Panc1 (cell line): Measurements from ENCODE around the gene TEDC1. TPM values are rescaled to one million over a fixed set of nuclear protein-coding genes. Genes with fewer than 3 reads are reported as not detected.

Source experiments
- ATAC-seq: fragments of 200-7000 bp; cut with Tn5 transposase; 2 replicates; pipeline ENCODE4 v1.9.1; 2020; ENCODE audit warnings: mild to moderate bottlenecking, moderate library complexity
- BruUV-seq: library from RNA; stranded (reverse); fragments of 400-500 nt; replicated peaks from 2 replicates; lab custom pipeline; 2021; lab: Mats Ljungman, UMichigan
- CTCF ChIA-PET: fragments of 300-600 bp; sonication (Branson Sonifier 250); formaldehyde crosslinking; loops from one replicate; lab custom pipeline; 2022; ENCODE audit warnings: antibody characterized with exemption; lab: Charles Lee
- POLR2A ChIA-PET: fragments of 300-600 bp; sonication (Branson Sonifier 250); formaldehyde crosslinking; loops from one replicate; lab custom pipeline; 2022; ENCODE audit warnings: antibody characterized with exemption; lab: Charles Lee
- DNase-seq: peaks from one replicate; pipeline ENCODE4 v3.0.0-alpha.2; 2010; ENCODE audit warnings: low read depth, low spot score
- H3K27ac ChIP-seq: 2 replicates; pipeline ENCODE4 v1.5.1; 2011; ENCODE audit warnings: mild to moderate bottlenecking, low read length, inconsistent platforms
- H3K27me3 ChIP-seq: fragments of 200-500 bp; sonication (Bioruptor generic); 2 replicates; pipeline ENCODE4 v1.6.0; 2014; ENCODE audit warnings: low read length, inconsistent platforms; ENCODE audit not compliant: control insufficient read depth, insufficient read depth
- H3K36me3 ChIP-seq: fragments of 200-500 bp; sonication (Bioruptor generic); 2 replicates; pipeline ENCODE4 v1.5.1; 2014; ENCODE audit warnings: inconsistent platforms, mild to moderate bottlenecking, low read length, moderate library complexity; ENCODE audit not compliant: control insufficient read depth, insufficient read depth
- H3K4me1 ChIP-seq: 2 replicates; pipeline ENCODE4 v1.5.1; 2011; ENCODE audit warnings: inconsistent platforms, mild to moderate bottlenecking, low read length, moderate library complexity; ENCODE audit not compliant: control insufficient read depth, insufficient read depth
- H3K4me3 ChIP-seq, 2 experiments: 2 replicates each; pipeline ENCODE4 v1.5.1; 2011 to 2012; ENCODE audit warnings: low read depth in 2 of 2, low read length in 2 of 2, mild to moderate bottlenecking in 2 of 2, inconsistent platforms in 1 of 2, moderate library complexity in 1 of 2
- H3K9me3 ChIP-seq: fragments of 200-500 bp; sonication (Bioruptor generic); 2 replicates; pipeline ENCODE4 v1.5.1; 2014; ENCODE audit warnings: low read depth, mild to moderate bottlenecking, inconsistent platforms, low read length, moderate library complexity; ENCODE audit not compliant: control insufficient read depth, insufficient read depth
- POLR2AphosphoS5 ChIP-seq: IDR thresholded peaks from 2 replicates; pipeline ENCODE4 v1.6.1; 2012; ENCODE audit warnings: mild to moderate bottlenecking, low read depth, low read length, moderate library complexity
- SIN3A ChIP-seq: IDR thresholded peaks from 2 replicates; pipeline ENCODE4 v1.6.1; 2012; ENCODE audit warnings: low read depth, mild to moderate bottlenecking, low read length, moderate library complexity, borderline replicate concordance; ENCODE audit not compliant: insufficient read depth
- TCF7L2 ChIP-seq: IDR thresholded peaks from 2 replicates; pipeline ENCODE4 v1.6.1; 2011; ENCODE audit warnings: mild to moderate bottlenecking, low read depth, low read length, inconsistent platforms
- in situ Hi-C: cut with HindIII; loops from 2 replicates; pipeline ENCODE4 v1.10.0; 2016; ENCODE audit warnings: low sequenced_read_pairs, low pct_unique_long_range_greater_than_20kb
- intact Hi-C: fragments of 100-400 bp; cut with micrococcal nuclease; formaldehyde crosslinking; loops from one replicate; pipeline ENCODE4 v1.10.0; 2022; ENCODE audit not compliant: unreplicated experiment
- total RNA-seq: library from RNA; stranded (reverse); gene quantifications from one replicate; pipeline ENCODE4 v1.2.1, GENCODE V29; 2021; ENCODE audit not compliant: unreplicated experiment
- TF ChIP-seq, protein P1 (sequence below), 2 experiments: IDR thresholded peaks; 2 replicates each; pipeline ENCODE4 v1.6.1; 2011 to 2012; ENCODE audit warnings: low read depth in 2 of 2, control low read depth in 1 of 2, low read length in 1 of 2, mild to moderate bottlenecking in 1 of 2, moderate library complexity in 1 of 2; ENCODE audit not compliant: insufficient read depth in 1 of 2
- TF ChIP-seq, protein P2 (sequence below): fragments of 450-650 bp; IDR thresholded peaks from 2 replicates; pipeline ENCODE4 v1.5.1; 2017; ENCODE audit warnings: mild to moderate bottlenecking

The TEDC1 gene
- total RNA-seq, 1 experiment from 2014 or later: 47.8 TPM

DNA sequence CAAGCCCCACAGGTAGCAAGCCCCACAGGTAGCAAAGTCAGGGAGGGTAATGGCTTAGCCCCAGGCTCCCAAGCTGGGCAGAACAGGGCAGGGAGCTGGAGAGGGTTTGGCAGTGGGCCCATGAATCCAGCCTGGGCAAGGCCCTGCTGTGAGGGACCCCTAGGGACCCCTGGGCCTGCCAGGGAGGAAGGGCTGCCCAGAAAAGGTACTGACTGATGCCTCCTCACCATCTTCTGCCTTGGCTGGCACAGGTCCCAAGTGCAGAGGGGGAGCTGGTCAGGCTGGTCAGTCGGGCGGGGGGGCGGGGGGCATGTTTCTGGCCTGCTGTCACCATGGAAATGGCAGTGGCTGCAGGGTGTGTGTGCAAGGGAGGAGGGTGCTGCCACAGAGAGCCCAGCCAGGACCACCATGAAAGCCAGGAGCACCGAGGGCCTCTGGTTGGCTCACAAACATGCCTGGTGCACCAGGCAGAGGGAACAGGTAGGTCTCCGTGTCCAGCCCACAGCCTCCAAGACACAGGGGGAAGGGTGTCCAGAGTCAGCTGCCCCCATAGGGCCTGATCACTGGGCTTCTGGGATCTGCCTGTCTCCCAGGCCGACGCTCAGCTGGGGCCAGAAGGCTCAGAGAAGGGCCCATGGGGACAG is 17.9 kb upstream of the TEDC1 start:
- TF ChIP-seq, protein P1, sequence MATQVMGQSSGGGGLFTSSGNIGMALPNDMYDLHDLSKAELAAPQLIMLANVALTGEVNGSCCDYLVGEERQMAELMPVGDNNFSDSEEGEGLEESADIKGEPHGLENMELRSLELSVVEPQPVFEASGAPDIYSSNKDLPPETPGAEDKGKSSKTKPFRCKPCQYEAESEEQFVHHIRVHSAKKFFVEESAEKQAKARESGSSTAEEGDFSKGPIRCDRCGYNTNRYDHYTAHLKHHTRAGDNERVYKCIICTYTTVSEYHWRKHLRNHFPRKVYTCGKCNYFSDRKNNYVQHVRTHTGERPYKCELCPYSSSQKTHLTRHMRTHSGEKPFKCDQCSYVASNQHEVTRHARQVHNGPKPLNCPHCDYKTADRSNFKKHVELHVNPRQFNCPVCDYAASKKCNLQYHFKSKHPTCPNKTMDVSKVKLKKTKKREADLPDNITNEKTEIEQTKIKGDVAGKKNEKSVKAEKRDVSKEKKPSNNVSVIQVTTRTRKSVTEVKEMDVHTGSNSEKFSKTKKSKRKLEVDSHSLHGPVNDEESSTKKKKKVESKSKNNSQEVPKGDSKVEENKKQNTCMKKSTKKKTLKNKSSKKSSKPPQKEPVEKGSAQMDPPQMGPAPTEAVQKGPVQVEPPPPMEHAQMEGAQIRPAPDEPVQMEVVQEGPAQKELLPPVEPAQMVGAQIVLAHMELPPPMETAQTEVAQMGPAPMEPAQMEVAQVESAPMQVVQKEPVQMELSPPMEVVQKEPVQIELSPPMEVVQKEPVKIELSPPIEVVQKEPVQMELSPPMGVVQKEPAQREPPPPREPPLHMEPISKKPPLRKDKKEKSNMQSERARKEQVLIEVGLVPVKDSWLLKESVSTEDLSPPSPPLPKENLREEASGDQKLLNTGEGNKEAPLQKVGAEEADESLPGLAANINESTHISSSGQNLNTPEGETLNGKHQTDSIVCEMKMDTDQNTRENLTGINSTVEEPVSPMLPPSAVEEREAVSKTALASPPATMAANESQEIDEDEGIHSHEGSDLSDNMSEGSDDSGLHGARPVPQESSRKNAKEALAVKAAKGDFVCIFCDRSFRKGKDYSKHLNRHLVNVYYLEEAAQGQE (IDR thresholded peaks at IDR 0.05; ENCODE audit: insufficient read depth in 1 of 2, low read depth in 2 of 2, low read length in 1 of 2): no peak
- TF ChIP-seq, protein P2, sequence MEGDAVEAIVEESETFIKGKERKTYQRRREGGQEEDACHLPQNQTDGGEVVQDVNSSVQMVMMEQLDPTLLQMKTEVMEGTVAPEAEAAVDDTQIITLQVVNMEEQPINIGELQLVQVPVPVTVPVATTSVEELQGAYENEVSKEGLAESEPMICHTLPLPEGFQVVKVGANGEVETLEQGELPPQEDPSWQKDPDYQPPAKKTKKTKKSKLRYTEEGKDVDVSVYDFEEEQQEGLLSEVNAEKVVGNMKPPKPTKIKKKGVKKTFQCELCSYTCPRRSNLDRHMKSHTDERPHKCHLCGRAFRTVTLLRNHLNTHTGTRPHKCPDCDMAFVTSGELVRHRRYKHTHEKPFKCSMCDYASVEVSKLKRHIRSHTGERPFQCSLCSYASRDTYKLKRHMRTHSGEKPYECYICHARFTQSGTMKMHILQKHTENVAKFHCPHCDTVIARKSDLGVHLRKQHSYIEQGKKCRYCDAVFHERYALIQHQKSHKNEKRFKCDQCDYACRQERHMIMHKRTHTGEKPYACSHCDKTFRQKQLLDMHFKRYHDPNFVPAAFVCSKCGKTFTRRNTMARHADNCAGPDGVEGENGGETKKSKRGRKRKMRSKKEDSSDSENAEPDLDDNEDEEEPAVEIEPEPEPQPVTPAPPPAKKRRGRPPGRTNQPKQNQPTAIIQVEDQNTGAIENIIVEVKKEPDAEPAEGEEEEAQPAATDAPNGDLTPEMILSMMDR: no peak
- TF ChIP-seq POLR2AphosphoS5 (no peak), TCF7L2 (no peak), SIN3A (no peak)
- no TSS peak for BruUV-seq
- no peaks in the 10 kb centered on the region for H3K9me3 ChIP-seq
- peak overlapping the region; percentile 81 for H3K27ac ChIP-seq
- no peak for DNase-seq
- ATAC-seq: no peak
- H3K4me3 ChIP-seq: peak overlapping the region; percentile 49 to 65
- CTCF ChIA-PET: interaction anchor here (0.6 to 1.3 kb wide), 2 partner anchors 17 to 74 kb away, joined by 3 to 12 read pairs; no protein-coding TSS in a partner anchor
- H3K27me3 ChIP-seq: no peaks in the 10 kb centered on the region
- peaks cover 45% of the 10 kb centered on the region for H3K4me1 ChIP-seq
- in situ Hi-C loops: no loop called here
- POLR2A ChIA-PET: interaction anchor here (0.6 kb wide), 1 partner anchor 10 kb away, joined by 4 read pairs; no protein-coding TSS in a partner anchor
- H3K36me3 ChIP-seq: no peaks in the 10 kb centered on the region; the same call in 1 of the 2 replicates
- intact Hi-C loops: no loop called here

DNA sequence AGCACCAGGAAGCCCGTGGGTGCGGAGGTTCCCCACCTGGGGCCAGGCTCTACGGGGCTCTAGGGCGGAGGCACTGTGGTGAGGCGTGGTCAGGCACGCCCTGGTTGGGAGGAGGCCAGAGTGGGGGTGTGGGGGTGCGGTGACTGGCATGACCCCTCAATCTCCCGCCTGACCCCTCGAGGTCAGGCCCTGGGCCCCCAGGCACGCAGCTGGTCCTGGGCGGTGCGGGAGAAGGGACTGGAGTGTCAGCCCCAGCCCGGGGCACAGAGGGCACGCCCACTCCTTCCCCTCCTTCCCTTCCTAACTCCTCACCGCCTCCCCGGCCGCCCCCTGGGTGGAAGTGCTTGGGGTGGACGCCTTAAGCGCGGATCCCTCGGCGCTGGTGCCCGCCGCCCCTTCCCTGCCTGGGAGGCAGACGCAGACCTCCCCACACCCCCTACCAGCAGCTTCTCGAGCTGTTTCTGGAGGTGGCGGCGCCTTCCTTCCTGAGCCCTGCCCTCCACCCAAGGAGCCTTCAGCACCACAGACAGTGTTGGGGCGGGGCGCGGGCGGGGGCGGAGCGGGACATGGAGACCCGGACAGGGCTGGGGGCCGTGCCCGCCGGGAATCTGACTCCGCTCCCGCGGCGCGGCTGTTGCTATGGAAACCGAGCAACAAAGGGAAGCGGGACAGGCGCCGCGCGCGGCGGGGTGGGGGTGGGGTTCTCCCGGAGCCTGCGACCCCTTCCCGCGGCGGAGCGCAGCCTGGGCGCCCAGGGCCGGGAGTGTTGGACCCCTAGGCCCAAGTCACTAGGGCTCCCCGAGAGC is 17.2 kb upstream of the TEDC1 start:
- ATAC-seq (peak; percentile 67), DNase-seq (no peak)
- peak overlapping the region; percentile 81 for H3K27ac ChIP-seq
- H3K4me1 ChIP-seq: peaks cover 37% of the 10 kb centered on the region
- BruUV-seq: no TSS peak
- no peaks in the 10 kb centered on the region for H3K9me3 ChIP-seq
- intact Hi-C loops (no loop called here), in situ Hi-C loops (no loop called here)
- ChIA-PET POLR2A (interaction anchor here (0.7 kb wide), 1 partner anchor 11 kb away, joined by 7 read pairs; no protein-coding TSS in a partner anchor), CTCF (interaction anchor here (0.6 kb wide), 1 partner anchor 75 kb away, joined by 12 read pairs; no protein-coding TSS in a partner anchor)
- TF ChIP-seq, protein P1 (IDR thresholded peaks at IDR 0.05; ENCODE audit: insufficient read depth in 1 of 2, low read depth in 2 of 2, low read length in 1 of 2): peak; percentile 78 to 83
- TF ChIP-seq, protein P2: no peak
- TF ChIP-seq SIN3A (0 out of 2 replicates have a peak, but pooled peaks have one; percentile 7), POLR2AphosphoS5 (no peak), TCF7L2 (peak; percentile 53; the same call in 1 of the 2 replicates)
- H3K4me3 ChIP-seq: peak overlapping the region; percentile 49 to 65
- no peaks in the 10 kb centered on the region; the same call in 1 of the 2 replicates for H3K36me3 ChIP-seq
- no peaks in the 10 kb centered on the region for H3K27me3 ChIP-seq
